Measurements from ENCODE around the gene TATDN2. TPM values are rescaled to one million over a fixed set of nuclear protein-coding genes. Genes with fewer than 3 reads are reported as not detected.
"Not testable (repeated sequence)": the region's sequence is repeated elsewhere in the genome, so short reads cannot be mapped to it uniquely, and the experiment has no call there.

TATDN2 gene
- total RNA-seq, 1 donor from 2014 or later = 11.4 TPM

GRCh38 chr3:10292505-10293419, 44.5 kb downstream of the TATDN2 start, which contains the start of gene GHRL:
Gene GHRL, minus strand, starts transcription at chr3:10292947. Its CDS starts 2,767 bp downstream, at chr3:10290180.
- DNase-seq = peak; percentile 30

GRCh38 chr3:10294030-10294586, 45.8 kb downstream of the TATDN2 start:
- no peak for DNase-seq

- DNase-seq = not testable (repeated sequence)
These were observed 49.8 kb downstream of the TATDN2 start for GRCh38 chr3:10298064-10298463.

GRCh38 chr3:10299175-10299574, 50.9 kb downstream of the TATDN2 start:
- no peak for DNase-seq

- DNase-seq = peak; percentile 39
These were observed 51.4 kb downstream of the TATDN2 start for GRCh38 chr3:10299679-10300078.

GRCh38 chr3:10300087-10300486, 51.8 kb downstream of the TATDN2 start:
- no peak for DNase-seq

GRCh38 chr3:10303105-10303504, 54.8 kb downstream of the TATDN2 start:
- no peak for DNase-seq

GRCh38 chr3:10303785-10304184, 55.5 kb downstream of the TATDN2 start:
- DNase-seq = no peak

GRCh38 chr3:10304905-10305304, 56.6 kb downstream of the TATDN2 start:
- DNase-seq = no peak

GRCh38 chr3:10305331-10305902, 57.2 kb downstream of the TATDN2 start:
- DNase-seq = no peak

GRCh38 chr3:10306156-10306555, 57.9 kb downstream of the TATDN2 start:
- DNase-seq = no peak

- DNase-seq = no peak
These were observed 60.4 kb downstream of the TATDN2 start for GRCh38 chr3:10308678-10309077.

GRCh38 chr3:10309736-10310135, 61.5 kb downstream of the TATDN2 start:
- peak; percentile 84 for DNase-seq

GRCh38 chr3:10310578-10310977, 62.3 kb downstream of the TATDN2 start:
- no peak for DNase-seq

GRCh38 chr3:10311710-10312109, 63.5 kb downstream of the TATDN2 start:
- no peak for DNase-seq

- DNase-seq = no peak
These were observed 64.1 kb downstream of the TATDN2 start for GRCh38 chr3:10312391-10312790.

GRCh38 chr3:10312861-10313260, 64.6 kb downstream of the TATDN2 start:
- peak; percentile 68 for DNase-seq

- DNase-seq = no peak
These were observed 66.8 kb downstream of the TATDN2 start for GRCh38 chr3:10315101-10315500.

GRCh38 chr3:10315771-10316344, 67.6 kb downstream of the TATDN2 start:
- no peak for DNase-seq

- peak; percentile 35 for DNase-seq
These were observed 69.2 kb downstream of the TATDN2 start for GRCh38 chr3:10317311-10317960.

- no peak for DNase-seq
These were observed 69.7 kb downstream of the TATDN2 start for GRCh38 chr3:10317961-10318350.

- DNase-seq = no peak
These were observed 71.0 kb downstream of the TATDN2 start for GRCh38 chr3:10319251-10319650.

GRCh38 chr3:10319804-10320203, 71.5 kb downstream of the TATDN2 start:
- no peak for DNase-seq

Measured in dermis blood vessel endothelial cell (primary cell).